GM11168 (cell line): Measurements from ENCODE around the gene NPAS2.

Experiments used
- in situ Hi-C: fragments of 300-500 bp; cut with MboI; formaldehyde crosslinking; loops from one replicate; pipeline ENCODE4 v1.12.0; 2022; ENCODE audit warnings: low sequenced_read_pairs; ENCODE audit not compliant: unreplicated experiment

Gene NPAS2

DNA sequence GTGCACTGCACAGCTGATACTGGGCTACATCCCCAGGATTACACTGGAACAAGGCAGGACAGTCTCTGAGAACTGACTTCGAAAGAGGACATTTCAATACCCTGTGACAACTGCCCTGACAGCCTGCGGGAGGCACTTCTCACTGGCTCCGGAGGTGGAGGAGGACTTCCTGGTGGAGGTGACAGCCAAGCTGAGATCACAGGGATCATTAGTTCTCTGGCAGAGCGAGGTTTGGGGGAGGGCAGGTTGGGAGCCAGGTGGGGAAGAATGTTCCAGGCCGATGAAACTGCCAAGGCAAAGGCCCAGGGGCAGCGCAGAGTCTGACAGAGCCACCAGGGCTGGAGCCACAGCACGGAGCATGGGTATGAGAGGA lies 28.0 kb upstream of the NPAS2 start:
- in situ Hi-C loops, result no loop called here

GRCh38 chr2:100793220-100793619 lies 26.7 kb upstream of the NPAS2 start:
- in situ Hi-C loops, result no loop called here

- in situ Hi-C loops, result no loop called here
These were observed 26.0 kb upstream of the NPAS2 start for GRCh38 chr2:100793982-100794381.

DNA sequence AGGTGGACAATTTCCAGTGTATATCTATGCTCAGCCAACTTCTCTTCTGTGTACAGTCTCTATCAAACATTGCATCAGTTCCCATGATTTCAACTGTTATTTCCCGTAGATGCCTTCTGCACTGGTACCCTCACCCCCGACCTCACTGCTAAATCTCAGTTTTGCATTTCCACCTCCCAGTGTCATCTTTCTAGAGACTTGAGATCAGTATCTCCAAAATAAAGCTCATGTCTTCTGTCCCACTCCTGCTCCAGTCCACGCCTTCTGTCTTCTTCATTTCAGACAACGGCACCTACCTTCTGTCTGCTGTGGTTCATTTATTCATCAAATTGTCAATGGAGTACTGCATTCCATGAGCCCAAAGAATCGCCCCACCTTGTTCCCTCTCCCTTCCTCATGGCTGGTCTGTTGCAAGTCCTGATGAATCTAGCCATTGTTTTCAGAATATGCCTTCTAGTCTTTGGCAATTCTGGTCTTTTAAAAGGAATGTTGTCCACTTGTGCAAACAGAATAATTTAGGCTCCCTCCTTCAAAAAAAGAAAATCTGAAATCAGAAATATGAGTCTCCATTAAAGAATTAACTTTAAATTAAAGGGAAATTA lies 23.3 kb upstream of the NPAS2 start:
- in situ Hi-C loops, result no loop called here

DNA sequence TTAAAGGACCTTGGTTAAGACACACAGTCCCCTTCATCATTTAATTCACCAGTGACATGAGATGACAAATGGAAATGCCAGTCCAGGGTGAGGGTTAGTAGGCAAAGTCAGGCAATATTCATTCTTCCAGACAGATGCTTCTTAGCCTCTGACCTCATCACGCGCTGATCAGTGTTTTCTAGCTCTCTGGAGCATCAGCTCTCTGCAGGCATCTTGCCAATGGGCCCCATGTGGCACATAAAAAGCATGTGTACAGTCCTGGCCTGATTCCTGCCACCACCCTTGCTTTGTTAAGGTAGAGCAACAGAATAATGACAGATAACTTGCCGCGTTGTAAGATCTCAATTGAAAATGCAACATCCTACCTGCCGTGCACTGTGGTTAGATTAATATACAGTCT lies 20.3 kb upstream of the NPAS2 start:
- in situ Hi-C loops, result no loop called here

DNA sequence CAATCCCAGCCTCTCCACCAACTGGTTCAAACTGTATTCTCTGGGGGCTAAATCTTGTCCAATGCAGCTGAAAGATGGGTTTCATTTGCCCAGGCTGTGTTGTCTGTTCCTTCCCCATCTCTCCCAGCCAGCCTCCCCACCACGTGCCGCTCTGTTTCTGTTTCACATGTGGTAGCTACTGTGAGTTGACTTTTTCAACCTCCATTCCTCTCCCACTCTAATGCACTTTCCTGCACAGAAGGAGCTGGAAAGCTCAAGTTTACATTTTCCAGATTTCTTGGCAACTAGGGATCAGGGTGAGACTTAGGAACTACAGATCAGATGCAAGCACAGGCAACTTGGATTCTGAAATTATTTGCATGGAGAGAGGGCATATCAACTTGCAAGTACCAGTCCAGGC lies 19.0 kb upstream of the NPAS2 start:
- in situ Hi-C loops, result no loop called here

DNA sequence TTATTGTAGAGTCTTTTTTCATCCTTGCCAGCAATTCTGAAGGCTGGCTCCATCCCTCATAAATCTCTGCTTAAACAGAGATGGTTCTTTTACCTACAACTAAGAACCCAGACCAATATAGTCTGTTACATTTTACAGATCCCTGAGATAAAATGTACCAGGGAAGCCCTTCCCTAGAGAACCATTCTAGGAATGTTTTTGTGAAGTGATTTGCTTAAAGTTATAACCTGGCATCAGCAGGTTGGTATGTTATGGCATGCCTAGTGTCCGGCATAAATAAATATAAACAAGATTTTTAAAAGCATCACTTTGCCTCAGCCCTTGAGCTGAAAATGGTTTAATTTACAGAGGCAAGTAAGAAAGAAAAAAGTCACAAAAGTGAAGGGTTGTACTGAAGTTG lies 18.5 kb upstream of the NPAS2 start:
- in situ Hi-C loops, result no loop called here

GRCh38 chr2:100802066-100802465 lies 17.9 kb upstream of the NPAS2 start:
- in situ Hi-C loops, result no loop called here

GRCh38 chr2:100803334-100803733 lies 16.6 kb upstream of the NPAS2 start:
- in situ Hi-C loops, result no loop called here

- in situ Hi-C loops, result no loop called here
These were observed 13.4 kb upstream of the NPAS2 start for GRCh38 chr2:100806550-100806949.

- in situ Hi-C loops, result no loop called here
These were observed 12.2 kb upstream of the NPAS2 start for GRCh38 chr2:100807707-100808106.

DNA sequence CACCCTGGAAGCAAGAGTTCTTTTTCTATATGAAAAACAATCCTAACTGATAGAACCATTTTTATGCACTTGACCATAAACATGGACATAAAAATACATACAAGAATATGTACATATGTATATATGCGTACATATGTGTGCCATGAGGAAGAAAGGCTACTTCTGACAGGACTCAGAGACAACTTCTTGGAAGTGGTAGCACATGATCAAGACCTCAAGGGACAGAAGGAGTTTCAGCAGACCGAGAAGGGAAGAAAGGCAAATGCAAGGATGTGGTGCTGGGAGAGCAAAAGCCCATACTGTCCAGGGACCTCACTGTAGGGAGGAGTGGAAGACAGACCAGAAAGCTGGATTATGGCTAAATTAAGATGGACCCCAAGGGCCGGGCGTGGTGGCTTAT lies 11.4 kb upstream of the NPAS2 start:
- in situ Hi-C loops, result no loop called here

DNA sequence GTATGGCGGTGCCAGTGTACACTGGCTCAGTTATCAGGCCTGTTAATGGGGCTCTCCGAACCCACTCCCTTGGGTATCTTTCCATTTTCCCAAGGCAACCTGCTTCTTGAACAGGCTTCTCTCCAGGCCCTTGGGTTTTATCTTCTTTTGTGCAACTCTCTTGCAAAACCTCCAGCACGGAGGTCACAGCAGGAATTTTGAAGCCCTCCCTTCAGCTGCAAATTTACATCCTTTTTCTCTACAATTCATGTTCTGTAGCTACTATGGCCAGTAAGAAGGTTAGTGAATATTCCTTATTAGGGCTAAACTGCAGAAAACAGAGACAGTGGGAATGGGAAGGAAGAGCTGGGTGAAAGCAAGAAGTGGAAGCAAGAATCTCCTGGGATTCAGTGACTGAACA lies 10.4 kb upstream of the NPAS2 start:
- in situ Hi-C loops, result no loop called here

DNA sequence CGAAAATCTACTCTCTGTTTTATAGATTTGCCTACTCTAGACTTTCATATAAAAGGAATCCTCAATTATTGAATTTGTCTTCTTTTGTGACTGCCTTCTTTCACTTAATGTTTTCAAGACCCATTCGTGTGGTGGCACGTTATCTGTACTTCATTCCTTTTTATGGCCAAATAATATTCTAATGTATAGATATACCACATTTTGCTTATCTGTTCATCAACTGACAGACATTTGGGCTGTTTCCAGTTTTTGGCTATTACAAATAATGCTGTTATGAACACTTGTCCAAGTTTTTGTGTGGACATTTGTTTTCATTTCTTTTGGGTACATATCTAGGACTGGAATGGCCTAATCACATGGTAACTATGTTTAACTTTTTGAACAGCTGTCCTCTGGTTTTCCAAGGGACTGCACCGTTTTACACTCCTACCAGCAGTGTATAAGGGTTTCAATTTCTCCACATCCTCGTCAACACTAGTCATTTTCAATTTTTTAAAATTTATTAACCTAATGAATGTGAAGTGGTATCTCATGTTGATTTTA lies 9.3 kb upstream of the NPAS2 start:
- in situ Hi-C loops, result no loop called here

DNA sequence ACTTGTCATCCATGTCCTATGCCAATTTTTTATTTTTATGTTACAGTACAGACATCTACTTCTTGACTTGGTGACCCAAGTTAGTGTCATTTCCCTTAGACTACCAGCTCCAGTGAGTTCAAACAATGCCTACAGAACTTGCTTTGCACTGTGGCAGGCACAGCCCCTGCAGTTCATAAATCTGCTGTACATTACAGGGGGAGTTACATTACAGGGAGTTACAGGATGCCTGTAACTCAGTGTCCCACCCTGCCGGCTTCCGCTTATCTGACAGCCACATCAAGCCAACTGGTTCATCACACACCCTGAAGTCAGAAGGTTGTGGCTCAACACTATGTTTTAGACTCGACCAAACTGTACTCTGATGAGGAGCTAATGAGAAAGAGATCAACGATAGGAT lies 7.8 kb upstream of the NPAS2 start:
- in situ Hi-C loops, result no loop called here

- in situ Hi-C loops, result no loop called here
These were observed 7.4 kb upstream of the NPAS2 start for GRCh38 chr2:100812573-100812972.

DNA sequence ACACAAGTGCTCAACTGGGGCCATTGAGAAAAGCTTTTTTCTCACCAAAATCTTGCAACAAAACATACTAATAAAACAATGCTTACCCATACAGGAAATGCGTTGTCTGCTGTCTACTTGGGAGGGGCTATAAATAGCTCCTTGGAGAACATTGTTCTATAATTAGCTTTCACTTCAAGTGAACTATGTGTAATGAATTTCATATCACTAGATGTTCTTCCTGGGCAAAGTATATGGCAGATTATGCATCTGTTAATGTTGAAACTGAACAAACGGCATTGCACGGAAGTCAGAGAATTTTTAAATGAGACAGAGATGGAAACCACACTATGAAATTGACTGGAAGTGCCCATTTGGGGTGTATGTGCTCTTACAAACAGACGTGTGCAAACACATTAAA lies 6.4 kb upstream of the NPAS2 start:
- in situ Hi-C loops, result no loop called here

GRCh38 chr2:100814043-100814442 lies 5.9 kb upstream of the NPAS2 start:
- in situ Hi-C loops, result no loop called here

DNA sequence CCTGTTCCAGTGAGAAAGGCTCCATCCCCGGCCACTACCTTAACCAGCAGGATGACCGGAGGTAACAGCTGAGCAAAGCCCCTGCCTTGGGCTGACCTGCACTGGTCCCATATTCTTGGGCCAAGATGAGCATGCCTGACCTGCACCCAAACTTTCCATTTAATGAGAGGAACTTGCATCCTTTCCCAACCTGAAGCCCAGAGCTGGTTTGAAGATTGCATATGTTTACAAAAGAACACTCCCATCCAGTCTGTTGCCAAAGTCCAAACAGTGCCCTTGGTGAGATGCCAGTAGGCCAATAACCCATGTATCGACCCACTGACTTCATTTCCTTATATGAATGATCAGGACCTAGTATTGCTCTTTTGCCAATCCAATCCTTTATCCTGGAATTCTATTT lies 5.5 kb upstream of the NPAS2 start:
- in situ Hi-C loops, result no loop called here

GRCh38 chr2:100817388-100817985 lies 2.5 kb upstream of the NPAS2 start:
- in situ Hi-C loops, result no loop called here

GRCh38 chr2:100818003-100818605 lies 1.8 kb upstream of the NPAS2 start:
- in situ Hi-C loops, result no loop called here
